GM19452 (cell line): ENCODE data around the gene NPY5R.
A peak's percentile ranks its signal among the peaks of the same experiment; 100 is the strongest.

Experiments used
- ATAC-seq: cut with Tn5 transposase; IDR thresholded peaks from one replicate; pipeline ENCODE4 v1.9.1; 2021; ENCODE audit not compliant: unreplicated experiment

The NPY5R gene

GRCh38 chr4:163343604-163344146 is at the start of gene NPY5R:
NPY5R (plus strand) TSS chr4:163343892; CDS start chr4:163350274, 6,382 bp downstream.
- no peak for ATAC-seq

GRCh38 chr4:163295138-163295537 is 48.6 kb upstream of the NPY5R start:
- no peak for ATAC-seq

DNA sequence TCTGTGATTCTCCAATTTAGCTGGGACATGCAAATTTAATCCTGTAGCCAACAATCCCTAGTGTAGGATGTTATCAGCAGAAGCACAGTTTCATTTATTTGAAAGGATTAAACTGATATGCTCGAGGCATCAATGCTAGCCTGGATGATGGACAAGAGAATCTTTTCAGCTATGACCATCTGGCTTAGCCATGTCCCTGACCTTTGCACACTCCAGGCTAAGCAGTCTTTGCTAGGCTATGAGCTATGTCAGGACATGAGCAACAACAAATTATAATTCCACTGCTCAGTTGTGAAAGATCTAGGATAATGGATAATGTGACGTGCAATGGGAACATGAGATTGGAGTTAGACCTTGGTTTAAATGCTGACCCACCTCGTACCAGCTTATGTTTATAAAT is 43.2 kb upstream of the NPY5R start:
- ATAC-seq, result no peak

DNA sequence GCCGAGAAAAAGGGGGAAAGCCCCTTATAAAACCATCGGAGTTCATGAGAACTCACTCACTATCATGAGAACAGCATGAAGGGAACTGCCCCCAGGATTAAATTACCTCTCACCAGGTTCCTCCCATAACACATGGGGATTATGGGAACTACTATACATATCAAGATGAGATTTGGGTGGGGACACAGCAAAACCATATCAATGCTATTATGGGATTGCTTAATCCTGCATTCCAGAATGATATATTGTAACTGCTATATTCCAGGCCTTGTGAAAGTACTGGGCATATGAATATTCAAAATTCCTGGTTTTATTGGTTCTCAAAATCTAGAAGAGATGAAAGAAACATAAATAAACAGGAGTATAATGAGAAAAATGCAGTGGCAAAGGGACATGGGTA is 40.6 kb upstream of the NPY5R start:
- no peak for ATAC-seq

- ATAC-seq, result no peak
These were observed 34.2 kb upstream of the NPY5R start for GRCh38 chr4:163309466-163309865.

- ATAC-seq, result no peak
These were observed 26.6 kb upstream of the NPY5R start for GRCh38 chr4:163317110-163317509.

DNA sequence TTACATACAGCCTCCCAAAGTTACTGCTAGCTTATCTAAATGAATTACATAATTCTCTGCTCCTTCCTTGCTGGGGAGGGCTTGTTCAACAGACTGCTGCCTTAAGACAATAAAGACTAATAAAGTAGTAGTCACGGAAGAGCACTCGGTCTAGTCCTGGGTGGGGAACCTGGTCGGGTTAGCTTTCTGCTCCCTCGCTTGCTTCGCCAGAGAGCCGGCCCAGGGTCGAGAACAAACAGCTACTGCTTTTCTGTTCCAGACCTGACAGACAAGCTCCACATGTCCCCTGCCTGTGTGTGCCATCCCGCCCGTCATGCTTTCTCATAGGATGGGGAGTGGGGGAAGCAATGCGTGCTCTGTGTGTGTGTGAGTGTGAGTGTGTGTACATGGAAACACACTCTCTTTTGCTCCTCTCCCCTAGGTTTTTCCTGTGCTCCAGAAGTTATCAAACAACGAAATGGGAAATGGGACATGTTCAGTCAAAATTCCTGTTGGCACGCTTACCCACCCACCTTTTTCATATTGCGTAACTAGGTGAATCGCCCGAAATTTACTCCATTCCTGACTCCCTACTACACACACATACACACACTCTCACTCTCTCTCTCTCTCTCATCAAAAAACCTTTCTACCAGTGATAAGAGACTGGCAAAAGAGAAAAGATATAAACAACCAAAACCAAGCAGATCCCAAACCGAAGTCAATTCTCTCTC is 12.6 kb upstream of the NPY5R start:
- no peak for ATAC-seq

DNA sequence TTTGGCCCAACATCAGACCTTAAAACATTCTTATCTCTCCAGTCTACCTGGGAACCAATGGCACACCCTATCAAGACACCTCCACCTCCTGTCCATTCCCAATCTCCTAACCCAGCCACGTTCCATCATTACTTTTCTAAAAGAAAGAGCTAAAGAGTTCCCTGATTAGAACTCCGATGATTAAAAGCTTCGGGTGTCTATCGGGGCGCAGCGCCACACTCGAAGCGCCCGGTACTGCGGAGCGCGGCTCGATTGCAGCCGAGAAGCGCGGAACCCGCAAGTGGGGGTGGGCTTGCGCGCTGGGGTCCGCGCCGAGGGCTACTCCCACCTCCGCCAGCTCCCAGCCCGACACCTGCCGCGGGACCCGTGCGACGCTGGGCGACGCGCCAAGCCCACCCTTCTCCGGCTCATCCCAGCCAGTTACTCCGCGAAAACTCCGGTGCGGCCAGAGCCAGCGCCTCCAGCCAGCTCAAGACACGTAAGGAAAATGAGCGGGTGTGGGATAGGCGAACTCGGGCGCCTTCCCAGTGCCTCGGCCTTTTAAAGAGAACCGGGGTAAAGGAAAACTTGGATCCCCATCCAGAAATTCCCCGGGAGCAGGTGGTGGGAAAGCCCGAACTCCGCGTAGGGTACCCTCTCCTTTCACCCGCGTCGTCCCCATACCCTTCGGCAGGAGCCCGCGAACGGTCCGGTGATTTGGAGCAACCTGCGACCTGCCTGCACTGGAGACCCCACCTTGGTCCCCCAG is 11.9 kb upstream of the NPY5R start:
- ATAC-seq, result no peak

DNA sequence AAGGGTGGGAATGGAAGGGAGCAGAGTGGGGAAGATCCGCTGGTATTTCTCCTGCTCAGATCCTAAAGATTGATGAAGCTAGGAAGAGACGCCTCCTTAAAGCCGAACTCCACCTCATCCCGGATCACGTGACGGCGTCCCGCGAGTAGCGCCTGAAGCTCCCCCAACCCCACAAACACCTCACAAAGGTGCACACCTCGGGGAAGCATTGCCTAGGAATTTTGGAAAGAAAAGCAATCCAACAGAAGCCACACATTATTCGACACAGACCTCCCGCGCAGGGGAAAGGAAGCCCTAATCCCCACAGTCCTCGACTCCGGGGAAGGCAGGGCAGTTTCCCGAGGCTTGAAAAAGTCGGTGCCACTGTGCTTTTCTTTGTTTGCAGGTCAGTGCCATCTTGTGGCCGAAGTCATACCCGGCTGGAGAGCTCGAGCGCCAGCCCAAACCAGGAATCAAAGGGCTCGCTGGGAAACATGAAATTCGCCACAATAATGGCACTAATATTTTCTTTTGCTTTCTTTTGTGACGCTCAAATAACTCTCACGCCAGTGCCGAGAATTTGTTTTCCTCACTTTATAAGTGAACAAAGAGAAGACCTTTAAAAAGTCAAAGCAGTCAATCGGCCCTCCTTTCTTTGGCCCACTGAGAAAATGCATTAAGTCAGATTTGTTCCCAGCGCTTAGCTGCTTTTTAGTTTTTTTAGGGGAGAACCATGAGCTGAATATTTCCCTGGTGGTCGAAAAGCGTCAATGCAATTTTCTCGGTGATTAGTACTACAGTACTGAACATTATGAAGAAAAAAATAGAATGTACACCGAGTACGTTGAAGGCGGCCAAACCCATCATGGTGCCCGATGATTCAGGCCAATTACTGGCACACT is 10.9 kb upstream of the NPY5R start, which contains the start of gene NPY1R:
NPY1R (minus strand) TSS at position 71 of the 881 bp plus-strand sequence. CDS start 6,042 bp downstream, outside the sequence.
- peak; percentile 83 for ATAC-seq

GRCh38 chr4:163335384-163335783 is 8.3 kb upstream of the NPY5R start:
- ATAC-seq, result no peak

DNA sequence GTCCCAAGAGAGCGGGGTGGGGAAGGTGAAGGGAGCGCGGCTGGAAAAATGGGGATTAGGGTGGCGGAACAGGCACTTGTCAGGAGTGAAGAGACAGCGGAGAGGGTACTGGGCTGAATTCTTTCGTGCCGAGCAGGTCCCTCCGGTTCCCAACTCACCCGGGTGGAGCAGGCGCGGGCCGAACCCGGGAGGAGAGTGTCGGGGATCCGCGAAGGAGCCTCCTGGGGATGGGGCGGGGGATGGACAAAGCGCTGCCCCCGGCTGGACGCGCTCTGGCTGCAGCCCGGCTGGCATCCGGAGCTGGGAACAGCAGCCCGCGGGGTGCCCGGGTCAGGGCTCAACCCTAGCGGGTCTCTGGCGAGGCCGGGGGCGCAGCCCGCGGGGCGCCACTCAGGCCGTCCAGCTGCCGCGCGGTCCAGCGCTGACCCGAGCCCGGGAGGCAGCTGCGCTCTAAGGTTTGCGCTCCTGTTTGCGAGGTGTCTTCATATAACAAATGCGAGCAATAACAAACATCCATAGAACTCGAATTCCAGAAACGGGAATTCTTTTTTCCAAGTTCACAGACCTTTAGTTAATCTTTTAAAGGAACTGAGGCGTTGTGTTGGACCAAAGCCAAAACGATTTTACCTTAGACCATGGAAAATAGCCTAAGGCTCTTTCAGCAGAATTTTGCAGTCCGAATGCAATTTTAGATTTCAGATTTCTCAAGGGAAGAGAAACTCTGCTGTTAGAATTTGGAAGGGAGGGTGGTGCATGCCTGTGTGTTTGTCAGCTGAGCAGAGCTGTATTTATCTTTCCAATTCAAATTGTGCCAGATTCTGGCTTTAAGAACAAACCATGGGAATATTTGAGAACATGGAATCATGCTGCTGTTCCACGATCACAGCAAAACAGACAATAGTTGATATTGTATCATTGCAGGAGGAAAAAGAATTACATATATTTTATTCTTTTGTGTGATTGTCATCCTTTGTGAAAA is 744 bp downstream of the NPY5R start:
- ATAC-seq, result no peak

- no peak for ATAC-seq
These were observed 7.0 kb downstream of the NPY5R start for GRCh38 chr4:163350672-163351071.

- no peak for ATAC-seq
These were observed 9.4 kb downstream of the NPY5R start for GRCh38 chr4:163353054-163353453.

DNA sequence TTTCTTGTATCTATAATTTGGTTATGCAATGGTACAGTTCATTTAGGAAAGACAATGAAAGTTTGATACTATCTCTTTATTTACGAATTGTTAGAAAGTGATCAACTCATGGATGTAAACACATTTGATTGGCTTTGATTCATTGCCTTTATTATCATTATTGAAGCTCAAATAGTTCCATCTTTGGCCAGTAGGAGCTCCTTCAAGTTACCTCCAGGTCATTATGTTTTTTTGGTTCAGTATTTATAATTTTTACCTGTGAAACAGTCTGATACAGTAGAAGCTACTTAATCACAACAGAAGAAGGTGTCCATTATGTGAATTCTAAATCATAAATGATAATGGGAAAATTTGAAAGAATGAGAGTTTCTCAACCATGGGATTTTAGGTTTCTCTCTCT is 12.4 kb downstream of the NPY5R start:
- no peak for ATAC-seq

DNA sequence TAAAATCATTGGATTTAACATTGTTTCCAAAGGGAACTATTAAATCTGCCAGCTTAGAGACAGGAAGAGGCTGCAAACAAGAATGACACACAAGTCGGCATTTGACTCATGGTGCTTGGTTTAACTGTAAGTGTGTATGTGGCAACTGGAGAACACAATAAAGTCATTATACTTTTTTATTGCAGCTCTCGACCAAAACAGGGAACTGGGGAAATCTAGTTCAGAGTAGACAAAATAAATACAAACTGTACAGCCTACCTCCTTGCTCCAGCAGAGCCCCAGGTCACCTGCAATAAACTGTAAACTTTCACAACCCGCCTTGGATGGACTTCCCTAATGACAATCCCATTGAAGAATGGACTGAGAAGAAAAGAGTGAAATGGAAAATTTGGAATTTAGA is 24.0 kb downstream of the NPY5R start:
- no peak for ATAC-seq

DNA sequence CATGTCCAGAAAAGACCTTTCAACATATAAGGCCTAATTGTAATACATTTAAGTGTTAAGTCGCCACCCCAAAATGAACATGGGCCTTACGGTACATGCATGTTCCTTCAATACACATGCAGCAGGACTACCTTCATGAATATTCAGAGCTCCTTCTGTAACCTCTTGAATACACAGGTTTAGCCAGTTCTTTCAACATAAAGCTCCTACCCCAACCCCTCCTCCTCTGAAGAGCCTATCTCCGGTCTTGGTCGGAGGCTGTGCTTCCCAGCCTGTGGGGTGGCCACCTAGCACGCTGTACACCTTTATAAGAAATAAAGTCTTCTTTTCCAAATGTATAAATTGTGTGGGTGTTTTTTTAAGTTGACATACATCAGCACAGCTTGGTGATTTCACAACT is 28.3 kb downstream of the NPY5R start:
- no peak for ATAC-seq

GRCh38 chr4:163378661-163379060 is 35.0 kb downstream of the NPY5R start:
- no peak for ATAC-seq

- no peak for ATAC-seq
These were observed 37.0 kb downstream of the NPY5R start for GRCh38 chr4:163380703-163381102.

GRCh38 chr4:163382178-163382869 is 38.6 kb downstream of the NPY5R start:
- no peak for ATAC-seq
